WTC11 (cell line): ENCODE measurements around the gene ENTPD6.

Experiments
- CREB1 ChIP-seq: sonication (generic); formaldehyde crosslinking; IDR thresholded peaks from 2 replicates; pipeline ENCODE4 v1.8.0; 2023; ENCODE audit warnings: mild to moderate bottlenecking, missing genetic modification reagents
- CTCF ChIP-seq: fragments of 200-600 bp; IDR thresholded peaks from 2 replicates; pipeline ENCODE4 v1.8.0; 2022; ENCODE audit warnings: antibody characterized with exemption
- ESRRA ChIP-seq: sonication (generic); formaldehyde crosslinking; IDR thresholded peaks from 2 replicates; pipeline ENCODE4 v1.8.1; 2022; ENCODE audit warnings: mild to moderate bottlenecking, missing genetic modification reagents, borderline replicate concordance
- NFYB ChIP-seq: sonication (generic); formaldehyde crosslinking; conservative IDR thresholded peaks from 2 replicates; pipeline ENCODE4 v1.8.0; 2022; ENCODE audit warnings: low read depth, missing genetic modification reagents
- USF1 ChIP-seq: sonication (generic); formaldehyde crosslinking; IDR thresholded peaks from 2 replicates; pipeline ENCODE4 v1.8.0; 2022; ENCODE audit warnings: mild to moderate bottlenecking, missing genetic modification reagents
- ZNF138 ChIP-seq: sonication (generic); formaldehyde crosslinking; conservative IDR thresholded peaks from 2 replicates; pipeline ENCODE4 v1.8.1; 2022; ENCODE audit warnings: mild to moderate bottlenecking, moderate library complexity, missing genetic modification reagents
- ZNF263 ChIP-seq: sonication (generic); formaldehyde crosslinking; IDR thresholded peaks from 2 replicates; pipeline ENCODE4 v1.8.1; 2022; ENCODE audit warnings: low read depth, mild to moderate bottlenecking, moderate library complexity, missing genetic modification reagents
- ZNF396 ChIP-seq: fragments of 250-450 bp; sonication (Bioruptor Pico); IDR thresholded peaks from 2 replicates; pipeline ENCODE4 v1.8.0; 2021; ENCODE audit warnings: mild to moderate bottlenecking, moderate library complexity, borderline replicate concordance
- ZNF512 ChIP-seq: sonication (generic); formaldehyde crosslinking; IDR thresholded peaks from 2 replicates; pipeline ENCODE4 v1.8.1; 2022; ENCODE audit warnings: missing genetic modification reagents, borderline replicate concordance

GRCh38 chr20:25222461-25223178, 27.1 kb downstream of the ENTPD6 start:
- no peak for TF ChIP-seq ZNF512 (CRISPR knock-in tag)
- no peak for TF ChIP-seq ZNF138 (CRISPR knock-in tag)
- TF ChIP-seq ZNF263 (CRISPR knock-in tag): no peak
- TF ChIP-seq USF1 (CRISPR knock-in tag): no peak
- no peak for TF ChIP-seq CREB1
- no peak for TF ChIP-seq CTCF
- TF ChIP-seq ZNF396: no peak
- no peak for TF ChIP-seq ESRRA (CRISPR knock-in tag)
- no peak for TF ChIP-seq NFYB (CRISPR knock-in tag)
